Activated naive CD8-positive, alpha-beta T cell treated with anti-CD3 and anti-CD28 coated beads, Interleukin-2, amount 50 U/mL, for 16 hours (primary cell): ENCODE measurements around the gene NPAS1.
A peak's percentile ranks its signal among the peaks of the same experiment; 100 is the strongest.
"Not testable (repeated sequence)": the region's sequence is repeated elsewhere in the genome, so short reads cannot be mapped to it uniquely, and the experiment has no call there.

ENCODE experiments used
- DNase-seq: peaks from one replicate; pipeline ENCODE4 v3.0.0-alpha.2; 2020; ENCODE audit warnings: low read depth, low spot score

Gene NPAS1

GRCh38 chr19:47045867-47046470, 26.3 kb downstream of the NPAS1 start:
- no peak for DNase-seq

- no peak for DNase-seq
These were observed 27.7 kb downstream of the NPAS1 start for GRCh38 chr19:47047272-47047762.

- peak; percentile 37 for DNase-seq
These were observed 28.2 kb downstream of the NPAS1 start for GRCh38 chr19:47047763-47048405.

- DNase-seq: no peak
These were observed 29.7 kb downstream of the NPAS1 start for GRCh38 chr19:47049307-47049700.

GRCh38 chr19:47050562-47050961, 30.9 kb downstream of the NPAS1 start:
- not testable (repeated sequence) for DNase-seq

- no peak for DNase-seq
These were observed 36.8 kb downstream of the NPAS1 start for GRCh38 chr19:47056411-47056810.

- DNase-seq: no peak
These were observed 37.7 kb downstream of the NPAS1 start for GRCh38 chr19:47057328-47057727.

- no peak for DNase-seq
These were observed 39.0 kb downstream of the NPAS1 start for GRCh38 chr19:47058621-47059022.

GRCh38 chr19:47063874-47064273, 44.2 kb downstream of the NPAS1 start:
- no peak for DNase-seq

GRCh38 chr19:47065242-47065641, 45.6 kb downstream of the NPAS1 start:
- DNase-seq: no peak

GRCh38 chr19:47066376-47067214, 47.0 kb downstream of the NPAS1 start:
- no peak for DNase-seq

- DNase-seq: no peak
These were observed 47.7 kb downstream of the NPAS1 start for GRCh38 chr19:47067215-47067847.

- DNase-seq: no peak
These were observed 48.6 kb downstream of the NPAS1 start for GRCh38 chr19:47068246-47068645.

GRCh38 chr19:47068876-47069406, 49.3 kb downstream of the NPAS1 start:
- DNase-seq: no peak

GRCh38 chr19:47069795-47070194, 50.2 kb downstream of the NPAS1 start:
- no peak for DNase-seq

GRCh38 chr19:47070756-47071155, 51.1 kb downstream of the NPAS1 start:
- no peak for DNase-seq

GRCh38 chr19:47071731-47072130, 52.1 kb downstream of the NPAS1 start:
- DNase-seq: no peak

GRCh38 chr19:47072323-47072722, 52.7 kb downstream of the NPAS1 start:
- DNase-seq: no peak

- DNase-seq: no peak
These were observed 53.9 kb downstream of the NPAS1 start for GRCh38 chr19:47073574-47073973.

- no peak for DNase-seq
These were observed 55.0 kb downstream of the NPAS1 start for GRCh38 chr19:47074621-47075020.

GRCh38 chr19:47075179-47075810, 55.7 kb downstream of the NPAS1 start:
- no peak for DNase-seq
